GM18858 (cell line): ENCODE data around the gene GPR161.
"Not testable (repeated sequence)": the region's sequence is repeated elsewhere in the genome, so short reads cannot be mapped to it uniquely, and the experiment has no call there.

Experiments
- ATAC-seq: cut with Tn5 transposase; IDR thresholded peaks from one replicate; pipeline ENCODE4 v1.9.1; 2021; ENCODE audit not compliant: unreplicated experiment

GPR161 gene

GRCh38 chr1:168136709-168137514 lies at the start of gene GPR161:
Gene GPR161, minus strand, starts transcription at chr1:168136930. Its CDS starts 32,080 bp downstream, at chr1:168104850.
- no peak for ATAC-seq

DNA sequence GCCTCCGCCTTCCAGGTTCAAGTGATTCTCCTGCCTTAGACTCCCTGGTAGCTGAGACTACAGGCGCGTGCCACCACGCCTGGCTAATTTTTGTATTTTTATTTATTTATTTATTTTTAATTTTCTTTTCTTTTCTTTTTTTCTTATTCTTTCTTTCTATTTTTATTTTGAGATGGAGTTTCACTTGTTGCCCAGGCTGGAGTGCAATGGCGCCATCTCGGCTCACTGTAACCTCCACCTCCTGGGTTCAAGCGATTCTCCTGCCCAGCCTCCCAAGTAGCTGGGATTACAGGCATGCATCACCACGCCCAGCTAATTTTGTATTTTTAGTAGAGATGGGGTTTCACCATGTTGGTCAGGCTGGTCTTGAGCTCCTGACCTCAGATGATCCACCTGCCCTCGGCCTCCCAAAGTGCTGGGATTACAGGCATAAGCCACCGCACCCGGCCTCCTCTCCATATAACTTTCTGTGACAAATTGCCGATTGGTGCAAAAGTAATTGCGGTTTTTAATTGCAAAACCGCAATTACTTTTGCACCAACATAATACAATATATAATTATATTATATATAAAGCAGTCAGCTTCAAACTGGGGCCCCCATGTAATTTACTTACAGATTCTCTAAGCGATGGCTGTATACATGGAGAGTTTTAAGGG lies 44.5 kb upstream of the GPR161 start:
- not testable (repeated sequence) for ATAC-seq

- no peak for ATAC-seq
Measured at GRCh38 chr1:168180148-168180524, 43.4 kb upstream of the GPR161 start.

GRCh38 chr1:168179438-168180147 lies 42.9 kb upstream of the GPR161 start:
- no peak for ATAC-seq

GRCh38 chr1:168178638-168179437 lies 42.1 kb upstream of the GPR161 start, which contains the start of gene TIPRL:
Gene TIPRL, plus strand, starts transcription at chr1:168178962. Its CDS starts 116 bp downstream, at chr1:168179078.
- peak; percentile 86 for ATAC-seq

- ATAC-seq, result peak; percentile 7
Measured at GRCh38 chr1:168178227-168178637, 41.5 kb upstream of the GPR161 start.

GRCh38 chr1:168172250-168172915 lies 35.7 kb upstream of the GPR161 start:
- no peak for ATAC-seq

DNA sequence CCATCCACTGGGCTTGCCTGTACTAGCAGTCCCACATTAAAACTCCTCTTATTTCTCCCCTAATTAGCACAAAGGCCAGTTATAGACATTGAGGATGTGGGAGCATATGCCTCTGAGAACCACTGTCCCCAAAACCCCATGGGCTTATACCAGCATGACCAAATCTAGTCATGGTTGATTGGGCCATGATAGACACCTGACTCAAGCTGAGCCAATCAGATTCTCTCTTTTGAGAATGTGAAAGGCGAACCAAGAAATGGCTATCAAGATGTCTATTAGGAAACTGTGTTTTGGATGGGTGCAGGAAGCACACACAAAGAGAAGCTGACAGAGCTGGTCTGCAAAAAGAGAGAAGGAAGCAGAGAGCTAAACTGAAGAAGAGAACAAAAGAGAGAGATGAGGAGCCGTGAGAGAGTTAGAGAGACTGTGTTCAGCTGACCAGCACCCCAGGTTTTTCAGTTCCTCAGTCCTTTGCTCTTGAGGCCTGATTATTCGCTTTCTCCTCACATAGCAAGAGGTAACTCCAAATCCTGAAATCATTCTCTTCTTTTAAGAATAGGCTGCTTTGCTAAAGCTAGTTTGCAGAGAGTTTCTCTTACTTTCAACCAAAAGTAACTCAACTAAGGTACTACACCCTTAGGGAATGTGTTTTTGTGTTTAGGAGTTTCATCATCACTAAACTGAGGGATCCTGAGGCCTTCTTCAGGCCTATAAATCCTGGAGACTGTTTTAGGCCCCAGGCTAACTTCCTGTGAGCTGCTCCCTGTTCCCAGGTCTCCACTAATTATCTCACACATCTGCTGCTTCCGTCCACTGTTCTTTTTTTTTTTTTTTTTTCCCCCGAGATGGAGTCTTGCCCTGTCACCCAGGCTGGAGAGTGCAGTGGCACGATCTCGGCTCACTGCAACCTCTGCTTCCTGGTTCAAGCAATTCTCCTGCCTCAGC lies 34.1 kb upstream of the GPR161 start:
- ATAC-seq, result no peak

GRCh38 chr1:168167806-168168205 lies 31.1 kb upstream of the GPR161 start:
- no peak for ATAC-seq

- ATAC-seq, result no peak
Measured at GRCh38 chr1:168164771-168165170, 28.0 kb upstream of the GPR161 start.

DNA sequence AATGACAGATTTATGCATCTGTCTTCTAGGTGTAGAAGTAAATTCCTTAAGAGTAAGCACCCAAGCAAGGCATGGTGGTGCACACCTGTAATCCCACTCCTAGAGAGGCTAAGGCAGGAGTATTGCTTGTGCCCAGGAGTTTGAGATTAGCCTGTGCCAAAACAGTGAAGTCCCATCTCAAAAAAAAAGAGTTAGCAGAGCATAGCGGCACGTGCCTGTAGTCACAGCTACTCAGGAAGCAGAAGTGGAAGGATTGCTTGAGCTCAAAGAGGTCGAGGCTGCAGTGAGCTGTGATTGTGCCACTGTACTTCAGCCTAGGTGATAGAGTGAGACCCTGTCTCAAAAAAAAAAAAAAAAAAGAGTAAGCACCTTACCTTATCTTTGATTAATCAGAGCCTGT lies 26.9 kb upstream of the GPR161 start:
- no peak for ATAC-seq

GRCh38 chr1:168161459-168161858 lies 24.7 kb upstream of the GPR161 start:
- no peak for ATAC-seq

GRCh38 chr1:168159979-168160378 lies 23.2 kb upstream of the GPR161 start:
- no peak for ATAC-seq

- no peak for ATAC-seq
Measured at GRCh38 chr1:168159251-168159650, 22.5 kb upstream of the GPR161 start.

DNA sequence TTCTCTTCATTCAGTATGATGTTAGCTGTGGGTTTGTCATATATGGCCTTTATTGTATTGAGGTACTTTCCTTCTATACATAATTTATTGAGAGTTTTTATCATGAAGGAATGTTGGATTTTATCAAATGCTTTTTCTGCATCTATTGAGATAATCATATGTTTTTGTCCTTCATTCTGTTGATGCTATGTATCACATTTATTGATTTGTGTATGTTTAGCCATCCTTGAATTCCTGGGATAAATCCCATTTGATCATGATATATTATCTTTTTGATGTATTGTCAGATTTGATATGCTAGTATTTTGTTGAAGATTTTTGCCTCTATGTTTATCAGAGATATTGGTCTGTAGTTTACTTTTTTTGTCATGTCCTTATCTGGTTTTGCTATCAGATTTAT lies 20.9 kb upstream of the GPR161 start:
- no peak for ATAC-seq

DNA sequence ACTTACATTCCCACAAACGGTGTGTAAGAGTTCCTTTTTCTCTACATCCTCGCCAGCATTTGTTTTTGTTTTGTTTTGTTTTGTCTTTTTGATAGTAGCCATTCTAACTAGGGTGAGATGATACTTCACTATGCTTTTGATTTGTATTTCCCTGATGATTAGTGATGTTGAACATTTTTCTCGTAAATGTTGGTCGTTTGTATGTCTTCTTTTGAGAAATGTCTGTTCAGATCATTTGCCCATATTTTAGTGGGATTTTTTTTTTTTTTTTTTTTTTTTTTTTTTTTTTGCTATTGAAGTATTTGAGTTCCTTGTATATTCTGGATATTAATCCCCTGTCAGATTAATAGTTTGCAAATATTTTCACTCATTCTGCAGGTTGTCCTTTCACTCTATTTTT lies 19.2 kb upstream of the GPR161 start:
- ATAC-seq, result no peak

- ATAC-seq, result not testable (repeated sequence)
Measured at GRCh38 chr1:168154707-168155106, 18.0 kb upstream of the GPR161 start.

GRCh38 chr1:168151935-168152334 lies 15.2 kb upstream of the GPR161 start:
- no peak for ATAC-seq

GRCh38 chr1:168150283-168150682 lies 13.6 kb upstream of the GPR161 start:
- ATAC-seq, result no peak
